Measurements from ENCODE around the gene METTL23.

GRCh38 chr17:76709077-76709950 is 17.3 kb upstream of the METTL23 start:
- TF ChIP-seq, protein P1, sequence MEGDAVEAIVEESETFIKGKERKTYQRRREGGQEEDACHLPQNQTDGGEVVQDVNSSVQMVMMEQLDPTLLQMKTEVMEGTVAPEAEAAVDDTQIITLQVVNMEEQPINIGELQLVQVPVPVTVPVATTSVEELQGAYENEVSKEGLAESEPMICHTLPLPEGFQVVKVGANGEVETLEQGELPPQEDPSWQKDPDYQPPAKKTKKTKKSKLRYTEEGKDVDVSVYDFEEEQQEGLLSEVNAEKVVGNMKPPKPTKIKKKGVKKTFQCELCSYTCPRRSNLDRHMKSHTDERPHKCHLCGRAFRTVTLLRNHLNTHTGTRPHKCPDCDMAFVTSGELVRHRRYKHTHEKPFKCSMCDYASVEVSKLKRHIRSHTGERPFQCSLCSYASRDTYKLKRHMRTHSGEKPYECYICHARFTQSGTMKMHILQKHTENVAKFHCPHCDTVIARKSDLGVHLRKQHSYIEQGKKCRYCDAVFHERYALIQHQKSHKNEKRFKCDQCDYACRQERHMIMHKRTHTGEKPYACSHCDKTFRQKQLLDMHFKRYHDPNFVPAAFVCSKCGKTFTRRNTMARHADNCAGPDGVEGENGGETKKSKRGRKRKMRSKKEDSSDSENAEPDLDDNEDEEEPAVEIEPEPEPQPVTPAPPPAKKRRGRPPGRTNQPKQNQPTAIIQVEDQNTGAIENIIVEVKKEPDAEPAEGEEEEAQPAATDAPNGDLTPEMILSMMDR (optimal IDR thresholded peaks at IDR 0.05 in 1 of 3, IDR thresholded peaks at IDR 0.05 in 1 of 3, conservative IDR thresholded peaks at IDR 0.05 in 1 of 3; ENCODE audit: extremely low read depth in 1 of 3, insufficient read depth in 2 of 3, low read length in 3 of 3): no peak
- no peak for TF ChIP-seq EZH2 (IDR thresholded peaks at IDR 0.05; ENCODE audit: low read length)
